Inflammatory macrophage treated with lipopolysaccharide for 4 hours (primary cell): Measurements from ENCODE around the gene TRIM72.
A peak's percentile ranks its signal among the peaks of the same experiment; 100 is the strongest.
"Not testable (repeated sequence)": the region's sequence is repeated elsewhere in the genome, so short reads cannot be mapped to it uniquely, and the experiment has no call there.

Experiments
- DNase-seq: peaks from one replicate; pipeline ENCODE4 v3.0.0-alpha.2; 2020

The TRIM72 gene, protein sequence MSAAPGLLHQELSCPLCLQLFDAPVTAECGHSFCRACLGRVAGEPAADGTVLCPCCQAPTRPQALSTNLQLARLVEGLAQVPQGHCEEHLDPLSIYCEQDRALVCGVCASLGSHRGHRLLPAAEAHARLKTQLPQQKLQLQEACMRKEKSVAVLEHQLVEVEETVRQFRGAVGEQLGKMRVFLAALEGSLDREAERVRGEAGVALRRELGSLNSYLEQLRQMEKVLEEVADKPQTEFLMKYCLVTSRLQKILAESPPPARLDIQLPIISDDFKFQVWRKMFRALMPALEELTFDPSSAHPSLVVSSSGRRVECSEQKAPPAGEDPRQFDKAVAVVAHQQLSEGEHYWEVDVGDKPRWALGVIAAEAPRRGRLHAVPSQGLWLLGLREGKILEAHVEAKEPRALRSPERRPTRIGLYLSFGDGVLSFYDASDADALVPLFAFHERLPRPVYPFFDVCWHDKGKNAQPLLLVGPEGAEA

DNA sequence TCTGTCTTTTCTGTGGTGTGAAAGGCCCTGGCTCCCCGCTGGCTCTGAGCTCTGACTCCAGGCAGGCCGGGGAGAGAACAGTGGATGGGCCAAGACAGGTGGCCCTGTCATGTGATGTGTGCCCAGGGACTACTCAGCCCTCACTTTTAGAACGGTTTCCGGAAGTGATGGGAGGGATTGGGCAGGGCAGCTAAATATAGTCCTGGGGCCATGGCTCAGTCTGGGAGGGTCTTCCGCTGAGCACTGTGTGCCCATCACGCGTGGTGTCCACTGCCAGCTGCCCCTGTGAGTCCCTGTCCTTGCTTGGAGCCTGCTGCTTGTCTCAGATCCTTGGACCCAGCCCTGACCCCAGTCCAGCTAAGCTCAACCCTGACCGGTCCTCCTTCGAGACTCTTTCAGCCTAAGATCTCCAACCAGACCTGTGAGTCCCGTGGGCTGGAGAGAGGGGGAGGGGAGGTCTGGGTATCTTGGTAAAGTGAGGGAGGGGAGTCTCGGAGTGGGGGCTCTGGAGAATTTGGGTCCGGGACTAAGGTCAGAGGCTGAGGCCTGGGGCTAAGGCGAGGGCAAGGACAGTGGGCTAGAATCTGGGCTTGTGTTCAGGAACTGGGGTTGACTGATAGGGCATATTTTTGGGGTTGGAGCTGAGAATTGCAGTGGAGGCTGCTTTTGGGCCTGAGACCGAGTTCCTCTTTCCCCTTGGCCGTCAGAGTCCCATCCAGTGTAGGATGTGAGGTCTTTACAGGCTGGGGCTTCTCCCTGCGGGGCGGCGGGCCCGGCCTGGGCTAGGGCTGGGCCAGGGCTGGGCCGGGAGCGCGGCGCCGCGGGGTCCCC lies at the start of gene TRIM72:
TRIM72 (plus strand) TSS at position 243 of the 831 bp plus-strand sequence. CDS start 620 bp downstream, outside the sequence.
- DNase-seq: no peak

DNA sequence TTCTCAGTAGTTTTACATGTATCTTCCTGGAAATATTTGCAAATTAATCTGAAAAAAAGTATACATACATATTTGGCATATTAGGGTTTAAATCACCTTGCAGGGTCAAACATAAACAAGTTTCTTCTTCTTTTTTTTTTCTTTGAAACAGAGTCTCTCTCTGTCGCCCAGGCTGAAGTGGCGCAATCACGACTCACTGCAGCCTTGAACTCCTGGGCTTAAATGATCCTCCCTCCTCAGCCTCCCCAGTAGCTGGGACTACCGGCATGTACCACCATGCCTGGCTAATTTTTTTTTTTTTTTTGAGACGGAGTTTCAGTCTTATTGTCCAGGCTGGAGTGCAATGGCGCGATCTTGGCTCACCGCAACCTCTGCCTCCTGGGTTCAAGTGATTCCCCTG lies 46.6 kb upstream of the TRIM72 start:
- DNase-seq: peak; percentile 33

DNA sequence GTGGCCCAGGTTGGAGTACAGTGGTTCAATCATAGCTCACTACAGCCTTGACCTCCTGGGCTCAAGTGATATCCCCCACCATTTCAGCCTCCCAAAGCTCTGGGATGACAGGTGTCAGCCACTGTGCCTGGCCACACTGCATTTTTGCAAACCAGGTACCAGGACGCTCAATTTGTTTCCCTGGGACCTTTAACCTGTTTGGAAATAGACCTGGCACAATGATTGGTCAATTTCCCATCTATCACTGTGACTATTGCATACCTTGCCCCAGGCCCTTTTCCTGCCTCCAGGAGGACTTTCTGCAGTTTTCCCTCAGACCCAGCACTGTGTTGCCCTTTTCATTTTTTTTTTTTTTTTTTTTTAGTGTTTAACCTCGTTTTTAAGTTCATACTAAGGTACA lies 45.1 kb upstream of the TRIM72 start:
- DNase-seq: no peak

DNA sequence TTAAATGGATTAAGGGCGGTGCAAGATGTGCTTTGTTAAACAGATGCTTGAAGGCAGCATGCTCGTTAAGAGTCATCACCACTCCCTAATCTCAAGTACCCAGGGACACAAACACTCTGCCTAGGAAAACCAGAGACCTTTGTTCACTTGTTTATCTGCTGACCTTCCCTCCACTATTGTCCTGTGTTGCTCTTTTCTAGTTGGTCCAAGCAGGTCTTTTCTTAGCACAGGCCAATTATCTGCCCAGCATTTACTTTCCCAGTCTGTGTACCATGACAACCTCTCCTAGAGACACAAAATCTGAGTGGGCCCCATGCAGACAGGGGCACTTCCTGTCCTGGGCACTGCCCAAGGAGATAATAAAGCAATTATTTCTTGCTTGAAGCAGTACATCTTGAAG lies 43.9 kb upstream of the TRIM72 start:
- DNase-seq: not testable (repeated sequence)

DNA sequence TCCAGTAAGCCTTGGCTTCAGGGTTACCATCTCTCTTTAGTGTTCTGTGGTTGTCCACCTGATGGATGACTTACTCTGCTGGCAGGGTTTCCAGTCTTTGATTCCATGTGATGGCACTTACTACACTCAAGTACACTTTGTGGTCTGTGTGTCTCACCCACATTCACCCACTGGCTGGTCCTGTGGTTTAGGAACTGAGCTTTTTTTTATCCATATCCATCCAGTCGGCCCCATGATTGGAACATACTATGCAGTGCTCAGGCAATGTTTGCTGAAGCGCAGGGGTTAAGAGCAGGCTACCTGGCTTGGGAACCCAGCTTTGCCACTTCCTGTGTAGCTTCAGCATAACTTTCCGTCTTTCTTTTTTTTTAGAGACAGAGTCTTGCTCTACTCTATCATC lies 36.8 kb upstream of the TRIM72 start:
- DNase-seq: peak; percentile 72

DNA sequence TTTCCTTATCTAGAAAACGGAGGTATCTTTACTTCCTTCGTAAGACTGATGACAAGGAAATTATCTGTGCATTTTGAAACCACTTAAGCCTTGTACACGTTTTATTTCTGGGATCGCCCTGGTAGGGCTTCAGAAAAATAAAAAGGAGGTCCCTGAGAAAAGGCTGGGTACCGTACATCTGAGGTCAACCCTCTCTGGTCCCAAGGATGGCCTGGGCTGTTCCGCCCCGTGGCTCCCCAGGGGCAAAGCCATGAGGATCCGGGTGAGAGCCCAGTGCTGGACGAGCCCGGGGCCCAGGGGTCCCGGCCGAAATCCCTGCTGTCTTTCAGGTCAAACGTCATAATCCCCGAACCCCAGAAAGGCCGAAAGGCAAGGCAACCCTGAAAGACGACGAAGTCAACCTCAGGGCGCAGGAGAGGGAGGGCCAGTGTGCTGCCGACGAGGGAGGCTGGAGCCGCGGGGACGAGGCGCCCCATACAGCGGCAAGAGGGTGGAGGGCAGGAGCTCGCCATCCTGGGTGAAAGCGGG lies 34.6 kb upstream of the TRIM72 start:
- DNase-seq: peak; percentile 19

DNA sequence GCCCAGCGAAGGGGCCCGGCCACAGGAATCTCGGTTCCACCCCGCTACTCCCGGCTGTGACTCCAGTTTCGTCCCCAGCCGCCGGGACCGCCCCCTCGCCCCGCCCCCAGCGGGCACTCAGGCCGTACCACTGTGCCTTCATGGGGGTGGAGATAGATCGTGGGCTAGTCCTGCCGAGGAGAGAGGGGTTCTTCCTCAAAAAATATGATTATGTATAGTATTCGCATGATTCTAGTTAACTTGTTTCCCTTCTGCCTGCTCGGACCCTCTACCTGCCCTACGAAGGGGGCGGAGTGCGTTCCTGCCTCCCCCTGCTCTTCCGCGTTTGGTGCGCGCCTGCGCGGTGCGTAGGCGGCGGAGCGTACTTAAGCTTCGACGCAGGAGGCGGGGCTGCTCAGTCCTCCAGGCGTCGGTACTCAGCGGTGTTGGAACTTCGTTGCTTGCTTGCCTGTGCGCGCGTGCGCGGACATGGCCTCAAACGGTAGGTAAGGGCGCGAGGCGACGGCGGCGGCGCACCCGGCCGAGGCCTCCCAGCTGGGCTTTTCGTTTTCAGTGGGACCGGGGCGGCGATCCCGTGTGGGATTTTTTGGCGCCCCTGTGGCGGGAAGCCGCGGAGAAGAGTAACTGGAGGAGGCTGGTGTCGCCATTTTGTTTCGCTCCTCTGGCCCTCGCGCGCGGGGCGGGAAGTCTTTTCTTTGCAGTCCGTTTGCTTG lies 34.0 kb upstream of the TRIM72 start, which contains the start of gene FUS:
FUS (plus strand) TSS at position 393 of the 713 bp plus-strand sequence; CDS start at position 469, 76 bp downstream.
- peak; percentile 83 for DNase-seq

DNA sequence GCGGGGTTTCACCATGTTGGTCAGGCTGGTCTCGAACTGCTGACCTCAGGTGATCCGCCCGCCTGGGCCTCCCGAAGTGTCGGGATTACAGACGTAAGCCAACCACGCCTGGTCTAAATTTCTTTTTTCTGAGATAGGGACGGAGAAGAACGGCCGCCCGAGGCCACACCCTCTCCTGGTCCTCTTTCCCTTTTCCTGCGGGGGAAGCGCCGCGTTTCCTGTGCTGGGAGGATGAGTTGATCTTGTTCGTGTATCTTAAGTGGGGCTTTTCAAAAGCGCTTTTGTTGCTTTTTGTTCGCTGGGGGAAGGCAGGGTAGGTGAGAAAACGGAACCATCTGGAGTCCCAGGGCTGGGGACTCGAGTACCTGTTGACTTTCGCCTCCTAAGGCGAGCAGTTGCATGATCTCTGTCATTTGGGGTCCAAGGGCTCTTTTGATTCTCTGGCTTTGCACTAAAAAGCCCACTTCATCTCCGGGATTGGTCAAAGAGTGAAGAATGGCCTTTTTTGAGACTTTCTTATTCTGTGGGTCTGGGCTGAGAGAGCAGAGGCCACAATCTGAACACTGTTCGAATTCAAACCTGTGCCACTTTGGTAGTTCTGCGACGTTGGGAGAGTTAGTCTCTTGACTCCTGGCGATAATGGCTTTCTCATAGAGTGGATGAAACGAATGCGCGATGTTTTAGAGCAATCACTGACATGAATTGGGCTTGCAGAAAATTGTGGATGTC lies 32.7 kb upstream of the TRIM72 start:
- peak; percentile 68 for DNase-seq

DNA sequence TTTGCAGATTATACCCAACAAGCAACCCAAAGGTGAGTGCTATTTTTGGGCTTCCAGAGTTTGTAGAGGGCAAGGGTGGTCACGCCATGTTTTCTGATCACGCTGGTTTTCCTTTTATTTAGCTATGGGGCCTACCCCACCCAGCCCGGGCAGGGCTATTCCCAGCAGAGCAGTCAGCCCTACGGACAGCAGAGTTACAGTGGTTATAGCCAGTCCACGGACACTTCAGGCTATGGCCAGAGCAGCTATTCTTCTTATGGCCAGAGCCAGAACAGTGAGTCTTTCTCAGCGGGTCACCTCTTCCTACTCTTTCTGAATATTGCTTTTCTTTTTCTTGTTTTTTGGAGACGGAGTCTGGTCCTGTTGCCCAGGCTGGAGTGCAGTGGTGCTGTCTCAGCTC lies 31.5 kb upstream of the TRIM72 start:
- DNase-seq: no peak

DNA sequence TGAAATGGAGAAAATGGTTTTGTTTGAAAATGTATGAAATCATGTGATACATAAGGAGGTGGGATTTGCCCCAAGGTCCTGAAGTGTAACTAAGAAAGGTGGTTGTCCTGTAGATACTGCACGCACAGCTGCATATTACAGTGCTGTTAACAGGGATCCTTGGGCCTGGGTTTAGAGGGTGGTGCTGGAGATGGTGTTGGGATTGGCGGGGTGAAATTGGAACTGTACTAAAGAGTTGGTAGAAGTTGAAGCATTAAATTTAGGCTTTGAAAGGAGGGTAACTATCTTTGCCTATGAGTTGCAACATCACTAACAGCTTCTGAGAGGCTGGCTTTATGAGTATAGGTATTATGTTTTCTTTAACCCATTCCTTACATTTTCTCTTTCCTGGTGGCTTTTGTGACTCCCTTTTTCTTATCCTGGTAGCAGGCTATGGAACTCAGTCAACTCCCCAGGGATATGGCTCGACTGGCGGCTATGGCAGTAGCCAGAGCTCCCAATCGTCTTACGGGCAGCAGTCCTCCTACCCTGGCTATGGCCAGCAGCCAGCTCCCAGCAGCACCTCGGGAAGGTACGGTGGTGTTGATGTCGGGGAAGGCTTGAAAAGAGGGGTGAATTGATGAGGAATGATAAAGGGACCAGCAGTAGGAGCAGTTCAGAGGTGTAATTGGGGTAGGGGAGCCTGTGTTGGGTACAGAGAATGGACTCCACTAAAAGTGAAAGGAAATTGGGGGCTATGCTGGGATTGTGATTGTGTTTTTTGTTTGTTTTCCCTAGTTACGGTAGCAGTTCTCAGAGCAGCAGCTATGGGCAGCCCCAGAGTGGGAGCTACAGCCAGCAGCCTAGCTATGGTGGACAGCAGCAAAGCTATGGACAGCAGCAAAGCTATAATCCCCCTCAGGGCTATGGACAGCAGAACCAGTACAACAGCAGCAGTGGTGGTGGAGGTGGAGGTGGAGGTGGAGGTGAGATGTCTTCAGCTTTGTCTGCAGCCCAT lies 30.2 kb upstream of the TRIM72 start:
- no peak for DNase-seq

DNA sequence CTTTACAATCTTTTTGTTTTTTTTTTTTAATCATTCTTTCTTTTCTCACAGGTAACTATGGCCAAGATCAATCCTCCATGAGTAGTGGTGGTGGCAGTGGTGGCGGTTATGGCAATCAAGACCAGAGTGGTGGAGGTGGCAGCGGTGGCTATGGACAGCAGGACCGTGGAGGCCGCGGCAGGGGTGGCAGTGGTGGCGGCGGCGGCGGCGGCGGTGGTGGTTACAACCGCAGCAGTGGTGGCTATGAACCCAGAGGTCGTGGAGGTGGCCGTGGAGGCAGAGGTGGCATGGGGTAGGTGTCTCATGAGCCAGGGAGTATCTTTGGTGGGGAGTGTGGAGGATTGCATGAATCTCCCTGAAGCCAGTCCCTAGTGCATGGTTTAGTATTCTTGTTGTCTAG lies 29.0 kb upstream of the TRIM72 start:
- no peak for DNase-seq

DNA sequence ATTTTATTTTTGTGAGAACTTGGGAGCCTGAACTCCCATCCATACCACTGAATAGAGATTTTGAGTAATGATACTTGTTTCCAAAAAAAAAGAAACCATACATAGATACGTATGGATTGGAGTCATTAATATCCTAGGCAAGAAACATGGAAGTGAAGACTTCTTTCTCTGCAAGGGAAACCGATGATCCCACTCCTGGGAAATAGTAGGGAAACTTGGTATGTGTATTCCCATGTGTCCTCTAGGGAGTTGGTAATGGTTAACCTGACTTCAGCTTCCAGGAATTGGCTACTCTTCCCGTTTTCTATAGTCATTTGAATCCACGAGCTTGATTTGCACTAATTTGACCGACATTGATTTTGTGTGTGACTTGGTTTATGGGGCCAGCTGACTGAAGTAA lies 28.6 kb upstream of the TRIM72 start:
- DNase-seq: no peak

DNA sequence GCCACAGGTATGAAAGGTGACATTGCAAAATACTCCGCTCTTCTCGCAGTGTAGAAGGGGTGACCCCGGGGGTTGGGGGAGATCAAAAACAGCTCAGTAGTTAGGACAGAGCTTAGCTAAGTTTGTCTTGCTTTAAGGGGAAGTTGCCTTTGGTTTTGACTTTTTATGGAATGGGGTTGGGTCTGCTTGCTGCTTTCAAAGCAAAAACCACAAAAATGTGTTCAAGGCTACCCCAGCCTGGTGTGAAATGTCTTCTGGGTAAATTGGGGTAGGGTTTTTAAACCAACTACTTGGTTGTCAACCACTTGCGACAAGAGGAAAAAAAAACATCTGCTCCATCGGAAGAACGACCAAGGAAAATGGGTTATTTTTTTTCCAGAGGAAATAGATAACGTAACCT lies 27.7 kb upstream of the TRIM72 start:
- DNase-seq: no peak

DNA sequence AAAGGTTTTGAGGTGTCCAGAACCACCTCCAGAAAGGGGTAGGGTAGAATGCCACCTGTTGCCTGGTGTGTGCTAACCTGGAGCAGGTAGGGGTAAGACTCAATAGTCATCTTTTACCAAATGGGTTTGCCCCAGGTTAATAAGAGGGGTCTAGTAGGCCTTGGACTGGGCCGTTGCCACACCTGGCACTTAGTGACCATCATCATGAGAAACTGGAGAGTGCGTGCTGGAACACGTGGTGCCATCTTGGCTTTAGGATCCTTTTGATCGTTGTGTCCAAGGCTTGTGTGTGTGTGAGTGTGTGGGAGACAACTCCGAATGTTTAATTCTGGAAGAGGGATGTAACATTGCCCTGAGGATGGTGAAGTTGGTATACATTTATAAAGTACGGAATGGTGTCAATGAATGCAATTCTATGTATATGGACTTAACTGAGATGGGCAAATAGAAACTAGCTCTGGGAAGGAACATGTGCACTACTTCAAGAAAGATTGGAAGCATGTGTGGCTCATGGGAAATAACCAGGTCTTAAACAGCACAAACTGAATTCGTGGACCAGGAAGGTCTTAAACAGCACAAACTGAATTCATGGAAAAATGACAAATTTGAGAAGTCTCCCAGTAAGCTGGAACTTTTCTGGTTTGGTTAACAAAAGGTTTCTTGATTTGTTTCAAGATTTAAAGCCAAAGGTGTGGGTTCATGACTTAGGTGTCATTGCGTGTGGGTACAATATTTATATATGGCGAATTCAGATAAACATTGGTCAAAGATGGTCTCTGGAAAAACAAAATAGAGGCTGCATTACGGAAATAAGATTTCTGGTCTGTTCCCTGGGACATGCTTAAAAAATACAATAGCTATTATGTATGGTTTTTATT lies 26.8 kb upstream of the TRIM72 start:
- no peak for DNase-seq

DNA sequence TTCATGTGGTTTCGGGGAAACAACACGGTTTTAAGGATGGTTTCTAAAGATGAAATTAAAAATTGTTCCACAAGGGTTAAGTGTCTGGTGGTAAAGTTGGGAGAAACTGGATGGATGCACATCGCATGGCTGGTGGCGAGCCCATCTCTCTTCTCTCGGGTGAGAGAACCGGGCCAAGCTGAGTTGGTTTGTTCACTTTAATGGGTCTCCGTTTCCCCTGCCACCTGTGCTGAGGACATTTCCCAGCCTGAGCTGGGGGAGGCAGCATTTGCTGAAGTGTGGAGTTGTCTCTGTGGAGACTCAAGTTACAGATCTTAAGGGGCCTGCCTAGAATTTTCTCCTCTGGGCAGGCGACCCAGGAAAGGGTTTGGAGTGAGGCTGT lies 26.1 kb upstream of the TRIM72 start:
- no peak for DNase-seq

DNA sequence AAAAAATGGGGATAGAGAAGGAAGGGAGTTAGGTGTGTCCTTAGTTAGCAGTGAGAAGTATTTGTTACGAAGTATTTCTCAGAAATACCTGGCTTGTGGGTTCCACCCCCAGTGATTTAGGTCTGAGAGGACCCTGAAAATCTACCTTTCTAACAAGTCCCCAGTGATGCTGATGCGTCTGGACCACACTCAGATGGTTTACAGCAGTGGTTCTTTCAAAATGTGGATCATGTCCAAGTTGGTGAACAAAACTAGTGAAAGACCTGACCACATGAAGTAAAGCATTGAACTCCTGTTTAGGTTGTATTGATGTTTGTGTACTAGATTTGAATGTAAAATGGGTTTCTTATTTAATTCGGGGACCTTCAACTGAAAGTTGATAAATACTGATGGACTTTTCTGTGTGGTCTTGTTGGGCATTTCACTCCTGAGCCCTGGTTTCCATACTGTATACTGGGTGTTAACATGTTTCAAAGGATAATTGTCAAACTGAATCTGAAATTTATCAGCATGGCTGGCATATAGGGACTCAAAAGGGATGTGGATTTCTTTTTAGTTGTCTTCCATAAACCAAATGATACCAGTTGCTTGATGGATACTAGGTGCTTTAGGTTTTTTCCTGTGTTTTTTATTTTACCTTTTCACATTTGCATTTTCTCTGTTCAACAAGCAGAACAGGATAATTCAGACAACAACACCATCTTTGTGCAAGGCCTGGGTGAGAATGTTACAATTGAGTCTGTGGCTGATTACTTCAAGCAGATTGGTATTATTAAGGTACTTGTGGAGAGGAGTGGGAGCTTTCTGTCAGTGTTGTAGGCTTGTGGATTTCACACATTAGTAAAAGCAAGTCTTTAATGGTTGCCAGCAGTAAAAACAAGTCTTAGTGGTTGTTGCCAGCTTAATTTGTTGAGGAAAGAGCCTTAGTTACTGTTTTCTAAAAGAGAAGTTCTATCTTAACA lies 25.2 kb upstream of the TRIM72 start:
- DNase-seq: no peak

DNA sequence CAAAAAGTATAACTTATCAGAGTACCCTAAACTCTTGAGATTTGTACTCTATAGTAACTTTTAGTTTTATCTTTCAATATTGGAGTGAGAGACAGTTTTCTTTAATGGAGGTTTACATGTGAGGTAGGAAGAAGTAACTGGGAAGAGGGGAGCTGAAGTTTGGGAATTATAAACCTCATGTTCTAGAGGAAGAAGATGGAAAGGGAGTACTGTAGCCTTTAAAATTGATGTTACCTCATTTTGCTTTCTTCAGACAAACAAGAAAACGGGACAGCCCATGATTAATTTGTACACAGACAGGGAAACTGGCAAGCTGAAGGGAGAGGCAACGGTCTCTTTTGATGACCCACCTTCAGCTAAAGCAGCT lies 24.5 kb upstream of the TRIM72 start:
- no peak for DNase-seq

DNA sequence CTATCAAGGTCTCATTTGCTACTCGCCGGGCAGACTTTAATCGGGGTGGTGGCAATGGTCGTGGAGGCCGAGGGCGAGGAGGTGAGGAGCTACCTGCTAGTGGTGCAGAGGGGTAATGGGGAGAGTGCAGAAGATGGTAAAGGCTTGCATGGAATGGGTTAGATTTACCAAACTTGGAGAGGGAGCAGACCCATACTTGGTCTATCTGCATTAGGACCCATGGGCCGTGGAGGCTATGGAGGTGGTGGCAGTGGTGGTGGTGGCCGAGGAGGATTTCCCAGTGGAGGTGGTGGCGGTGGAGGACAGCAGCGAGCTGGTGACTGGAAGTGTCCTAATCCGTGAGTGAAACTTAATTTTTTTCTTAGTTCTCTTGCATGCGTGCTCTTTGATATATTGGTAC lies 23.9 kb upstream of the TRIM72 start:
- DNase-seq: no peak
